C4-2B (cell line): ENCODE measurements around the gene SEMA3F.

ENCODE experiments used
- CTCF ChIP-seq: fragments of 450-650 bp; conservative IDR thresholded peaks from 2 replicates; pipeline ENCODE4 v1.5.1; 2017; ENCODE audit warnings: mild to moderate bottlenecking
- ZFX ChIP-seq: fragments of 450-650 bp; IDR thresholded peaks from 2 replicates; pipeline ENCODE4 v1.6.1; 2017

- no peak for TF ChIP-seq CTCF
- TF ChIP-seq ZFX = no peak
Measured at GRCh38 chr3:50214824-50215223, 59.7 kb downstream of the SEMA3F start.
